ENCODE data around the gene TUBB6. TPM values are rescaled to one million over a fixed set of nuclear protein-coding genes. Genes with fewer than 3 reads are reported as not detected.
A peak's percentile ranks its signal among the peaks of the same experiment; 100 is the strongest.

TUBB6 gene
- total and polyA plus RNA-seq, 2 experiments from 2014 or later: 212 to 240 TPM

- peaks cover 84% of the 10 kb centered on the region for H3K36me3 ChIP-seq
Measured at GRCh38 chr18:12346240-12346565, 38.2 kb downstream of the TUBB6 start.

GRCh38 chr18:12347895-12348294, 39.9 kb downstream of the TUBB6 start:
- Histone ChIP-seq H3K4me1 (ENCODE audit: low read depth) (no peaks in the 10 kb centered on the region), H3K4me3 (no peak overlapping the region), H3K9me3 (ENCODE audit: low read depth) (no peaks in the 10 kb centered on the region), H3K27me3 (no peaks in the 10 kb centered on the region), H3K36me3 (peaks cover 90% of the 10 kb centered on the region), H3K27ac (no peak overlapping the region)
- no peak for DNase-seq (ENCODE audit: low read depth in 1 of 2, low spot score in 1 of 2)
- TF ChIP-seq, protein P1, sequence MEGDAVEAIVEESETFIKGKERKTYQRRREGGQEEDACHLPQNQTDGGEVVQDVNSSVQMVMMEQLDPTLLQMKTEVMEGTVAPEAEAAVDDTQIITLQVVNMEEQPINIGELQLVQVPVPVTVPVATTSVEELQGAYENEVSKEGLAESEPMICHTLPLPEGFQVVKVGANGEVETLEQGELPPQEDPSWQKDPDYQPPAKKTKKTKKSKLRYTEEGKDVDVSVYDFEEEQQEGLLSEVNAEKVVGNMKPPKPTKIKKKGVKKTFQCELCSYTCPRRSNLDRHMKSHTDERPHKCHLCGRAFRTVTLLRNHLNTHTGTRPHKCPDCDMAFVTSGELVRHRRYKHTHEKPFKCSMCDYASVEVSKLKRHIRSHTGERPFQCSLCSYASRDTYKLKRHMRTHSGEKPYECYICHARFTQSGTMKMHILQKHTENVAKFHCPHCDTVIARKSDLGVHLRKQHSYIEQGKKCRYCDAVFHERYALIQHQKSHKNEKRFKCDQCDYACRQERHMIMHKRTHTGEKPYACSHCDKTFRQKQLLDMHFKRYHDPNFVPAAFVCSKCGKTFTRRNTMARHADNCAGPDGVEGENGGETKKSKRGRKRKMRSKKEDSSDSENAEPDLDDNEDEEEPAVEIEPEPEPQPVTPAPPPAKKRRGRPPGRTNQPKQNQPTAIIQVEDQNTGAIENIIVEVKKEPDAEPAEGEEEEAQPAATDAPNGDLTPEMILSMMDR (IDR thresholded peaks at IDR 0.05; ENCODE audit: low read depth, low read length): no peak

More at GRCh38 chr18:12346240-12346565, 38.2 kb downstream of the TUBB6 start:
- no peaks in the 10 kb centered on the region for H3K27me3 ChIP-seq
- no peaks in the 10 kb centered on the region for H3K4me1 ChIP-seq (ENCODE audit: low read depth)
- DNase-seq (ENCODE audit: low read depth in 1 of 2, low spot score in 1 of 2): no peak
- no peak overlapping the region for H3K4me3 ChIP-seq
- H3K9me3 ChIP-seq (ENCODE audit: low read depth): no peaks in the 10 kb centered on the region
- peak overlapping the region; percentile 39 for H3K27ac ChIP-seq
- TF ChIP-seq, protein P1 (IDR thresholded peaks at IDR 0.05; ENCODE audit: low read depth, low read length): no peak

- H3K36me3 ChIP-seq: peaks cover 76% of the 10 kb centered on the region
- H3K27ac ChIP-seq: no peak overlapping the region
- TF ChIP-seq, protein P1 (IDR thresholded peaks at IDR 0.05; ENCODE audit: low read depth, low read length): no peak
Measured at GRCh38 chr18:12352188-12352587, 44.1 kb downstream of the TUBB6 start.

GRCh38 chr18:12359515-12359927, 51.5 kb downstream of the TUBB6 start:
- no peak overlapping the region for H3K4me3 ChIP-seq
- DNase-seq (ENCODE audit: low read depth in 1 of 2, low spot score in 1 of 2): peak in 1 of 2 donors; percentile 44
- H3K9me3 ChIP-seq (ENCODE audit: low read depth): no peaks in the 10 kb centered on the region
- no peak overlapping the region for H3K27ac ChIP-seq
- H3K4me1 ChIP-seq (ENCODE audit: low read depth): peaks cover 23% of the 10 kb centered on the region
- peaks cover 38% of the 10 kb centered on the region for H3K36me3 ChIP-seq
- no peaks in the 10 kb centered on the region for H3K27me3 ChIP-seq
- TF ChIP-seq, protein P1 (IDR thresholded peaks at IDR 0.05; ENCODE audit: low read depth, low read length): no peak

More at GRCh38 chr18:12352188-12352587, 44.1 kb downstream of the TUBB6 start:
- no peak for DNase-seq (ENCODE audit: low read depth in 1 of 2, low spot score in 1 of 2)
- Histone ChIP-seq H3K4me3 (no peak overlapping the region), H3K27me3 (no peaks in the 10 kb centered on the region), H3K9me3 (ENCODE audit: low read depth) (no peaks in the 10 kb centered on the region), H3K4me1 (ENCODE audit: low read depth) (no peaks in the 10 kb centered on the region)

GRCh38 chr18:12361770-12362378, 53.8 kb downstream of the TUBB6 start:
- TF ChIP-seq, protein P1 (IDR thresholded peaks at IDR 0.05; ENCODE audit: low read depth, low read length): no peak
- Histone ChIP-seq H3K4me1 (ENCODE audit: low read depth) (peaks cover 23% of the 10 kb centered on the region), H3K27me3 (no peaks in the 10 kb centered on the region), H3K36me3 (peaks cover 29% of the 10 kb centered on the region), H3K4me3 (no peak overlapping the region), H3K9me3 (ENCODE audit: low read depth) (no peaks in the 10 kb centered on the region), H3K27ac (peak overlapping the region; percentile 95)
- DNase-seq (ENCODE audit: low read depth in 1 of 2, low spot score in 1 of 2): peak; percentile 33 to 63
